Activated CD4-positive, alpha-beta T cell treated with anti-CD3 and anti-CD28 coated beads, Interleukin-2, Interleukin-4, amounts not matched to agents 100 ng/mL and 50 ng/mL, durations not matched to agents 16 hours and 8 hours (primary cell): ENCODE data around the gene ADPRHL1.

Source experiments
- DNase-seq: peaks from one replicate; pipeline ENCODE4 v3.0.0-alpha.2; 2020; ENCODE audit warnings: low spot score

Gene ADPRHL1

GRCh38 chr13:113452942-113453901 lies at the start of gene ADPRHL1:
TSS of gene ADPRHL1 (minus strand) at chr13:113453488. CDS start at chr13:113453437, 51 bp downstream.
- DNase-seq, result no peak

GRCh38 chr13:113502686-113503085 lies 49.4 kb upstream of the ADPRHL1 start:
- DNase-seq, result no peak

- no peak for DNase-seq
Measured at GRCh38 chr13:113500530-113501265, 47.4 kb upstream of the ADPRHL1 start.

GRCh38 chr13:113499936-113500335 lies 46.6 kb upstream of the ADPRHL1 start:
- DNase-seq, result no peak

- no peak for DNase-seq
Measured at GRCh38 chr13:113498905-113499304, 45.6 kb upstream of the ADPRHL1 start.

- no peak for DNase-seq
Measured at GRCh38 chr13:113497217-113497616, 43.9 kb upstream of the ADPRHL1 start.

- peak; percentile 5 for DNase-seq
Measured at GRCh38 chr13:113495494-113496210, 42.4 kb upstream of the ADPRHL1 start.

- DNase-seq, result peak; percentile 70
Measured at GRCh38 chr13:113493315-113493951, 40.1 kb upstream of the ADPRHL1 start.

- no peak for DNase-seq
Measured at GRCh38 chr13:113491982-113492381, 38.7 kb upstream of the ADPRHL1 start.

GRCh38 chr13:113491418-113491883 lies 38.2 kb upstream of the ADPRHL1 start:
- no peak for DNase-seq

GRCh38 chr13:113490496-113491417 lies 37.5 kb upstream of the ADPRHL1 start, which contains the start of gene DCUN1D2:
TSS of gene DCUN1D2 (minus strand) at chr13:113490711. CDS start at chr13:113490669, 42 bp downstream.
- DNase-seq, result peak; percentile 84

- peak; percentile 27 for DNase-seq
Measured at GRCh38 chr13:113489549-113490495, 36.5 kb upstream of the ADPRHL1 start.

GRCh38 chr13:113489171-113489548 lies 35.9 kb upstream of the ADPRHL1 start:
- no peak for DNase-seq

- no peak for DNase-seq
Measured at GRCh38 chr13:113488283-113488682, 35.0 kb upstream of the ADPRHL1 start.

- no peak for DNase-seq
Measured at GRCh38 chr13:113486698-113487097, 33.4 kb upstream of the ADPRHL1 start.

- no peak for DNase-seq
Measured at GRCh38 chr13:113485545-113485944, 32.3 kb upstream of the ADPRHL1 start.

- DNase-seq, result no peak
Measured at GRCh38 chr13:113483504-113484293, 30.4 kb upstream of the ADPRHL1 start.

GRCh38 chr13:113483081-113483480 lies 29.8 kb upstream of the ADPRHL1 start:
- no peak for DNase-seq
